OCI-LY3 (cell line): ENCODE measurements around the gene DQX1.
"Not testable (repeated sequence)": the region's sequence is repeated elsewhere in the genome, so short reads cannot be mapped to it uniquely, and the experiment has no call there.

Experiments used
- H2AFZ ChIP-seq: fragments of 200-600, 300-600 bp; shearing (Covaris generic); 2 replicates; pipeline ENCODE4 v1.6.0; 2014; ENCODE audit warnings: antibody characterized with exemption, low read depth, low read length
- H3K27ac ChIP-seq: fragments of 200-600, 300-600 bp; sonication (generic); 2 replicates; pipeline ENCODE4 v1.5.1; 2014; ENCODE audit warnings: mild to moderate bottlenecking, low read length, moderate library complexity, mixed read lengths
- H3K27me3 ChIP-seq: fragments of 200-600, 300-600 bp; sonication (generic); 2 replicates; pipeline ENCODE4 v1.6.1; 2014; ENCODE audit warnings: low read depth, low read length, mixed read lengths
- H3K36me3 ChIP-seq: fragments of 200-600, 300-600 bp; sonication (generic); replicated peaks from 2 replicates; pipeline ENCODE3; 2014; ENCODE audit warnings: low read depth, low read length, mixed read lengths
- H3K4me1 ChIP-seq: fragments of 300-600, 200-600 bp; sonication (generic); 2 replicates; pipeline ENCODE4 v1.6.1; 2014; ENCODE audit warnings: low read length, mixed read lengths
- H3K4me2 ChIP-seq: fragments of 200-600, 300-600 bp; sonication (generic); 2 replicates; pipeline ENCODE4 v1.6.1; 2014; ENCODE audit warnings: low read length, mixed read lengths
- H3K4me3 ChIP-seq: fragments of 300-600, 200-600 bp; sonication (generic); 2 replicates; pipeline ENCODE4 v1.5.1; 2014; ENCODE audit warnings: antibody characterized with exemption, mild to moderate bottlenecking, low read length, moderate library complexity
- H3K79me2 ChIP-seq: fragments of 300-600, 200-600 bp; shearing (Covaris generic); 2 replicates; pipeline ENCODE4 v1.6.1; 2014; ENCODE audit warnings: mild to moderate bottlenecking, low read length, mixed read lengths
- H3K9ac ChIP-seq: fragments of 300-600, 200-600 bp; shearing (Covaris generic); 2 replicates; pipeline ENCODE4 v1.6.0; 2014; ENCODE audit warnings: mild to moderate bottlenecking, low read length, moderate library complexity
- H3K9me3 ChIP-seq: fragments of 200-600, 300-600 bp; shearing (Covaris generic); 2 replicates; pipeline ENCODE4 v1.6.1; 2014; ENCODE audit warnings: low read length, mixed read lengths; ENCODE audit not compliant: insufficient read depth
- H4K20me1 ChIP-seq: fragments of 200-600, 300-600 bp; sonication (generic); 2 replicates; pipeline ENCODE4 v1.6.1; 2016; ENCODE audit warnings: low read length, mixed read lengths; ENCODE audit not compliant: insufficient read depth
- EZH2phosphoT487 ChIP-seq: fragments of 200-600 bp; shearing (Covaris generic); IDR thresholded peaks from 2 replicates; pipeline ENCODE4 v1.6.1; 2018; ENCODE audit warnings: antibody characterized with exemption, mixed run types, low read depth
- TF ChIP-seq, protein P1 (sequence below): fragments of 200-600, 300-600 bp; sonication (generic); IDR thresholded peaks from 2 replicates; pipeline ENCODE4 v1.5.1; 2014; ENCODE audit warnings: antibody characterized with exemption, low read length, low read depth

Gene DQX1

DNA sequence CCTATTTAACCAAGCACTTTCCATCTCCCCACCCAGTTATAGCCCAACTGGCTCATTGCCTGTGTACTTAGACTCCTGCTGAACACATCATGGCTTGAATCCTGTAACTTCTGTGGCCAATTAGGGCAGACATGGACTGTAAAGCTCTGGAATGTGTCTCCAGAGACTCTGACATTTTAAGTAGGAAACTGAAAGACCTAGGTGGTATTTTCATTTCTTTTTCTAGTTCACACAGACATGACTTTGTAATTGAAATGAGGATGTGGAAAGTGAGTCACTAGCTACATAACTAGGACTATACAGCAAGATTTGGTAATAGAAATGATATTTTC lies 40.7 kb upstream of the DQX1 start:
- Histone ChIP-seq H3K4me3 (peak overlapping the region; percentile 24; the same call in 1 of the 2 replicates), H4K20me1 (no peaks in the 10 kb centered on the region), H3K27me3 (peaks cover 4% of the 10 kb centered on the region; the same call in 1 of the 2 replicates), H3K9me3 (no peaks in the 10 kb centered on the region), H3K79me2 (no peaks in the 10 kb centered on the region), H3K4me1 (peaks cover 29% of the 10 kb centered on the region), H3K27ac (0 out of 2 replicates have a peak overlapping the region, but pooled peaks have one; percentile 10), H3K4me2 (peak overlapping the region; percentile 62), H3K36me3 (no peaks in the 10 kb centered on the region), H3K9ac (no peak overlapping the region), H2AFZ (peak overlapping the region; percentile 22; the same call in 1 of the 2 replicates)
- TF ChIP-seq, protein P1, sequence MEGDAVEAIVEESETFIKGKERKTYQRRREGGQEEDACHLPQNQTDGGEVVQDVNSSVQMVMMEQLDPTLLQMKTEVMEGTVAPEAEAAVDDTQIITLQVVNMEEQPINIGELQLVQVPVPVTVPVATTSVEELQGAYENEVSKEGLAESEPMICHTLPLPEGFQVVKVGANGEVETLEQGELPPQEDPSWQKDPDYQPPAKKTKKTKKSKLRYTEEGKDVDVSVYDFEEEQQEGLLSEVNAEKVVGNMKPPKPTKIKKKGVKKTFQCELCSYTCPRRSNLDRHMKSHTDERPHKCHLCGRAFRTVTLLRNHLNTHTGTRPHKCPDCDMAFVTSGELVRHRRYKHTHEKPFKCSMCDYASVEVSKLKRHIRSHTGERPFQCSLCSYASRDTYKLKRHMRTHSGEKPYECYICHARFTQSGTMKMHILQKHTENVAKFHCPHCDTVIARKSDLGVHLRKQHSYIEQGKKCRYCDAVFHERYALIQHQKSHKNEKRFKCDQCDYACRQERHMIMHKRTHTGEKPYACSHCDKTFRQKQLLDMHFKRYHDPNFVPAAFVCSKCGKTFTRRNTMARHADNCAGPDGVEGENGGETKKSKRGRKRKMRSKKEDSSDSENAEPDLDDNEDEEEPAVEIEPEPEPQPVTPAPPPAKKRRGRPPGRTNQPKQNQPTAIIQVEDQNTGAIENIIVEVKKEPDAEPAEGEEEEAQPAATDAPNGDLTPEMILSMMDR = no peak
- no peak for TF ChIP-seq EZH2phosphoT487

DNA sequence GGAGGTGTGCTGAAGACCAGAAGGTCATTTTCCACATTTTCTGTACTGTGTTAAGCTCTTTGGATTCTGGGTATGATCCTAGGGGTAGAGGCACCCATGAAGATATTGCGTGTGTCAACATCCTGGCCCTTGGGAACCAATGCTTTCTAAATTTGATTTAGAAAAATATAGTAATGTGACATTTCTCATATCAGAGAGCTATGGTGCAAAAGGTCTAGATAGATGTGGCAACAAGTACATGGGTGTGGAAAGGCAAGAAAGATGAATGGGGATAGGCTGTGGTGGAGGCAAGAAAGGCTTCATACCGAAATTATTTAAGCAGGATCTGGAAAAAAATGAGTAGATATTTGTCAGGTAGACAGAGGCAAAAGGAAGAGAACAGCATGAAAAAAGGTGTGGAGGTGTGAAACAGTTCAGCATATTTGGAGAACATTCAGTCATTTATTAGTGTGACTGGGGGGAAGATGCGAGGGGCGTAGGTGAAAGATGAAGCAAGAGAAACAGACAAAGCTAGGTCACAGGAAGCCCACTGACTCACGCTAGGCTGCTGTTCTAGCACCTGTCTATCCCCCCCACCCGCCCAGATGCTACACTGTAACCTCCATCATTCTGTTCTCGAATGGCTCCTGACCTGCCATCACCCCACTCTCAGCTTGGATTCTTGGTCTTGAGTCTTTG lies 40.2 kb upstream of the DQX1 start:
- no peaks in the 10 kb centered on the region for H4K20me1 ChIP-seq
- no peaks in the 10 kb centered on the region for H3K79me2 ChIP-seq
- H3K36me3 ChIP-seq = no peaks in the 10 kb centered on the region
- H3K4me1 ChIP-seq = peaks cover 24% of the 10 kb centered on the region
- no peak for TF ChIP-seq EZH2phosphoT487
- TF ChIP-seq, protein P1 = no peak
- no peak overlapping the region for H3K9ac ChIP-seq
- H3K27me3 ChIP-seq = peaks cover 7% of the 10 kb centered on the region
- no peaks in the 10 kb centered on the region for H3K9me3 ChIP-seq
- peak overlapping the region; percentile 62 for H3K4me2 ChIP-seq
- peak overlapping the region; percentile 24; the same call in 1 of the 2 replicates for H3K4me3 ChIP-seq
- 0 out of 2 replicates have a peak overlapping the region, but pooled peaks have one; percentile 10 for H3K27ac ChIP-seq
- peak overlapping the region; percentile 22; the same call in 1 of the 2 replicates for H2AFZ ChIP-seq

DNA sequence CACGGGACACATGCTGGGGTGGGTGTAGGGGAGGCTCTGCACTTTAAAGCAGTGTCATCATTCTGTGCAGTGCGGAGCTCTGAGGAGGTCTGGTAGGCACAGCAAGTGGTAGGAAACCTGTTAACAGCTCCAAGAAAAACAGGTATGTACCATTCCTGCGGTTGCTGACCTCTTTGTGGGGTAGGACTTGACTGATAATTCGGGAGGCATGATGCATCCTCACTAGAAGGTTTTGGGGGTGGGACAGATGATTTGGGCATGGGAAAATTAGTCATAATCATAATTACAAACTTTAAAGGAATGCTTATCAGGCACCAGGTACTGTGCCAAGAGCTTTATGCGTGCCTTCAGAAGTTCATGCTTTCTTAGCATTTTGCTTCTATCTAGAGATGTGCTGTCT lies 38.2 kb upstream of the DQX1 start:
- H3K79me2 ChIP-seq = no peaks in the 10 kb centered on the region
- H3K27me3 ChIP-seq = peaks cover 15% of the 10 kb centered on the region
- H3K4me2 ChIP-seq = no peak overlapping the region
- no peak overlapping the region for H2AFZ ChIP-seq
- no peak overlapping the region for H3K27ac ChIP-seq
- H3K4me1 ChIP-seq = peaks cover 12% of the 10 kb centered on the region
- no peaks in the 10 kb centered on the region for H4K20me1 ChIP-seq
- no peak overlapping the region for H3K9ac ChIP-seq
- no peak for TF ChIP-seq EZH2phosphoT487
- TF ChIP-seq, protein P1 = no peak
- no peaks in the 10 kb centered on the region for H3K36me3 ChIP-seq
- no peaks in the 10 kb centered on the region for H3K9me3 ChIP-seq
- no peak overlapping the region for H3K4me3 ChIP-seq

DNA sequence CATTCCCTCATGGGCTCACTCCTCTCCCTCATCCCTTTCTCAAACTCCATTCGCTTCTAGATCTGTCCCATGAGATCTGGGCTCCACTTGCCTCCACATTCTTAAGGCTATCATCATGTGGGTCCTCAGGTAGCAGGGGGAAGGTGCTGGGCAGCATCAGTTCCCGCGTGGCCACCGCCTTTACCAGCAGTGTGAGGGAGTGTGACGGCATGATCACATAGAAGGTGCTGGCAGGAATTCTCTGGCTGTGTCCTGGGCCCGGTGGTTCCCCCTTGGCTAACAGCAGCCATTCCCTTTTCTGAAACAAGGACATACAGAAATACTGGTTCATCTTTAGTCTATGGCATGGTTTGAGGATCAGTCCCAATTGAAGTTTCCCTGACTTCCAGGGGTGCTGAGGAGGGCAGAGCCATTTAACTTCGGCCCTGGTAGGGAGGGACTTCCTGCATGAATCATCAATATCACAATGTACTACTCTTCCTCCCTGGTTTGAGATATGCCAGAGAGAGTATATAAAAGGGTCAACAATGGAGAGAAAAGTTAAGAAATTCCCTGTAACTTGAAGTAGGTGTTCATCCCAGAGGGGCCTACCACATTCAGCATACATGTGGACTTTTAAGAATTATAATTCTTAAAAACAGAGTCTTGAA lies 36.2 kb upstream of the DQX1 start:
- Histone ChIP-seq H3K36me3 (no peaks in the 10 kb centered on the region), H3K9ac (no peak overlapping the region), H3K9me3 (no peaks in the 10 kb centered on the region), H3K27me3 (peaks cover 12% of the 10 kb centered on the region), H4K20me1 (no peaks in the 10 kb centered on the region), H3K4me2 (no peak overlapping the region), H2AFZ (no peak overlapping the region), H3K4me1 (peaks cover 10% of the 10 kb centered on the region), H3K27ac (no peak overlapping the region), H3K4me3 (no peak overlapping the region), H3K79me2 (no peaks in the 10 kb centered on the region)
- TF ChIP-seq, protein P1 = no peak

DNA sequence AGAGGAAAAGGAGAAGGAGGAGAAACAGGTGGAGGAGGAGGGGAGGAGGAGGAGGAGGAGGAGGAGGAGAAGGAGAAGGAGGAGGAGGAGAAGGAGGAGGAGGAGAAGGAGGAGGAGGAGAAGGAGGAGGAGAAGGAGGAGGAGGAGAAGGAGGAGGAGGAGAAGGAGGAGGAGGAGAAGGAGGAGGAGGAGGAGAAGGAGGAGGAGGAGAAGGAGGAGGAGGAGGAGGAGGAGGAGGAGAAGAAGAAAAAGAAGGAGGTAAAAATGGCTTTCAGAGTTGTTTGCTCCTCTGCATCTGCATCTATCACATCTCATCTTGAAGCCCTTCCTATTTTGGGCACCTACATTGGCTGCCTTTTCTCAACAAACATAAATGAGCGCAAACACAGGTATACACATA lies 35.0 kb upstream of the DQX1 start:
- not testable (repeated sequence) for H3K9me3 ChIP-seq, H3K4me2 ChIP-seq, H2AFZ ChIP-seq, H4K20me1 ChIP-seq, H3K79me2 ChIP-seq, H3K27ac ChIP-seq, H3K4me1 ChIP-seq, H3K4me3 ChIP-seq, H3K36me3 ChIP-seq, H3K9ac ChIP-seq
- H3K27me3 ChIP-seq = peaks cover 12% of the 10 kb centered on the region
